Measurements from ENCODE around the gene CDIP1. TPM values are rescaled to one million over a fixed set of nuclear protein-coding genes. Genes with fewer than 3 reads are reported as not detected.

The CDIP1 gene
- total RNA-seq, 1 experiment from 2014 or later: 6.2 TPM

- peaks cover 84% of the 10 kb centered on the region for H3K36me3 Mint-ChIP-seq (ENCODE audit: insufficient read depth, unreplicated experiment)
- H3K27ac Mint-ChIP-seq (ENCODE audit: unreplicated experiment): no peak overlapping the region
- DNase-seq: no peak
- CTCF ChIA-PET: no interaction called here
- no peak for TF ChIP-seq CTCF (IDR thresholded peaks at IDR 0.05; ENCODE audit: unreplicated experiment)
- intact Hi-C loops (cut with micrococcal nuclease; ENCODE audit: unreplicated experiment): no loop called here
- no TSS peak for BruUV-seq (replicated peaks)
- no peaks in the 10 kb centered on the region for H3K9me3 Mint-ChIP-seq (ENCODE audit: low read depth, unreplicated experiment)
- no peak overlapping the region for H3K4me3 Mint-ChIP-seq (ENCODE audit: low read depth, unreplicated experiment)
- no peaks in the 10 kb centered on the region for H3K4me1 Mint-ChIP-seq (ENCODE audit: low read depth, unreplicated experiment)
- no peaks in the 10 kb centered on the region for H3K27me3 Mint-ChIP-seq (ENCODE audit: unreplicated experiment)
Observed at GRCh38 chr16:4463522-4464163, 74.9 kb downstream of the CDIP1 start.

- Mint-ChIP-seq H3K9me3 (ENCODE audit: low read depth, unreplicated experiment) (no peaks in the 10 kb centered on the region), H3K36me3 (ENCODE audit: insufficient read depth, unreplicated experiment) (peaks cover 82% of the 10 kb centered on the region), H3K27me3 (ENCODE audit: unreplicated experiment) (no peaks in the 10 kb centered on the region), H3K4me1 (ENCODE audit: low read depth, unreplicated experiment) (no peaks in the 10 kb centered on the region), H3K4me3 (ENCODE audit: low read depth, unreplicated experiment) (no peak overlapping the region), H3K27ac (ENCODE audit: unreplicated experiment) (no peak overlapping the region)
- CTCF ChIA-PET: no interaction called here
- no TSS peak for BruUV-seq (replicated peaks)
- intact Hi-C loops (cut with micrococcal nuclease; ENCODE audit: unreplicated experiment): no loop called here
- TF ChIP-seq CTCF (IDR thresholded peaks at IDR 0.05; ENCODE audit: unreplicated experiment): no peak
- no peak for DNase-seq
Observed at GRCh38 chr16:4461250-4462085, 77.1 kb downstream of the CDIP1 start.

GRCh38 chr16:4460936-4461249 lies 77.7 kb downstream of the CDIP1 start:
- no peaks in the 10 kb centered on the region for H3K27me3 Mint-ChIP-seq (ENCODE audit: unreplicated experiment)
- H3K27ac Mint-ChIP-seq (ENCODE audit: unreplicated experiment): no peak overlapping the region
- BruUV-seq (replicated peaks): no TSS peak
- H3K4me1 Mint-ChIP-seq (ENCODE audit: low read depth, unreplicated experiment): no peaks in the 10 kb centered on the region
- intact Hi-C loops (cut with micrococcal nuclease; ENCODE audit: unreplicated experiment): no loop called here
- H3K4me3 Mint-ChIP-seq (ENCODE audit: low read depth, unreplicated experiment): no peak overlapping the region
- CTCF ChIA-PET: interaction anchor here (0.7 kb wide), 2 partner anchors 15 to 88 kb away, joined by 3 to 6 read pairs; no protein-coding TSS in a partner anchor
- peaks cover 82% of the 10 kb centered on the region for H3K36me3 Mint-ChIP-seq (ENCODE audit: insufficient read depth, unreplicated experiment)
- no peak for TF ChIP-seq CTCF (IDR thresholded peaks at IDR 0.05; ENCODE audit: unreplicated experiment)
- no peaks in the 10 kb centered on the region for H3K9me3 Mint-ChIP-seq (ENCODE audit: low read depth, unreplicated experiment)
- no peak for DNase-seq

Other genes with a start within 250 kb of the CDIP1 start
- 22.1 and 24.5 TPM in 2 replicates for gene GLIS2, start 222.7 kb downstream of the CDIP1 start, total RNA-seq (2022)
- gene PAM16, start 187.5 kb downstream of the CDIP1 start, total RNA-seq (2022): 72.7 and 85.3 TPM in 2 replicates
- 18.1 and 22.4 TPM in 2 replicates for gene VASN, start 166.9 kb downstream of the CDIP1 start, total RNA-seq (2022)
- gene CORO7, start 122.2 kb downstream of the CDIP1 start, total RNA-seq (2022): 49.7 and 51.0 TPM in 2 replicates
- 93.1 and 99.2 TPM in 2 replicates for gene DNAJA3, start 112.9 kb downstream of the CDIP1 start, total RNA-seq (2022)
- 101 and 118 TPM in 2 replicates for gene NMRAL1, start 64.1 kb downstream of the CDIP1 start, total RNA-seq (2022)
- 79.2 and 103 TPM in 2 replicates for gene HMOX2, start 62.4 kb downstream of the CDIP1 start, total RNA-seq (2022)
- not detected in 2 replicates for gene C16orf96, start 17.6 kb upstream of the CDIP1 start, total RNA-seq (2022)
- 54.4 and 55.6 TPM in 2 replicates for gene UBALD1, start 76.1 kb upstream of the CDIP1 start, total RNA-seq (2022)
- 105 and 114 TPM in 2 replicates for gene MGRN1, start 86.1 kb upstream of the CDIP1 start, total RNA-seq (2022)
- gene NUDT16L1, start 154.8 kb upstream of the CDIP1 start, total RNA-seq (2022): 30.6 and 32.6 TPM in 2 replicates
- gene ANKS3, start 195.5 kb upstream of the CDIP1 start, total RNA-seq (2022): 44.7 and 46.9 TPM in 2 replicates
- 0.27 and 1.8 TPM in 2 replicates for gene DNAAF8, start 195.8 kb upstream of the CDIP1 start, total RNA-seq (2022)
- gene ZNF500, start 228.4 kb upstream of the CDIP1 start, total RNA-seq (2022): 23.6 and 25.6 TPM in 2 replicates
- gene SEPTIN12, start 249.6 kb upstream of the CDIP1 start, total RNA-seq (2022): not detected in 2 replicates

Measured in Calu3 (cell line).